Small intestine (tissue), 7 donors: Measurements from ENCODE around the gene IPO4. TPM values are rescaled to one million over a fixed set of nuclear protein-coding genes. Genes with fewer than 3 reads are reported as not detected.

ENCODE experiments used
- DNase-seq, 2 donors: peaks; one replicate each; pipeline versions ENCODE4 v3.0.0 to v3.0.0-alpha.2; 2013
- FAIRE-seq: peaks from 2 replicates; lab custom pipeline; 2012; peaks lifted over from hg19 to GRCh38; lab: Jason Lieb, UNC
- H3K27ac ChIP-seq, 3 donors: one replicate each; pipeline ENCODE4 v1.5.1; 2013; ENCODE audit warnings: low read length in 2 of 3, mild to moderate bottlenecking in 2 of 3, control low read depth in 1 of 3, inconsistent platforms in 1 of 3, low read depth in 1 of 3, moderate library complexity in 1 of 3
- H3K27me3 ChIP-seq, 3 donors: one replicate each; pipeline ENCODE4 v1.6.1; 2013; ENCODE audit warnings: low read length in 3 of 3, inconsistent platforms in 1 of 3; ENCODE audit not compliant: control insufficient read depth in 3 of 3, insufficient read depth in 3 of 3
- H3K36me3 ChIP-seq, 3 donors: one replicate each; pipeline ENCODE4 v1.6.1; 2013; ENCODE audit warnings: low read length in 3 of 3, inconsistent platforms in 1 of 3, low read depth in 1 of 3, mild to moderate bottlenecking in 1 of 3, moderate library complexity in 1 of 3; ENCODE audit not compliant: control insufficient read depth in 3 of 3, insufficient read depth in 2 of 3
- H3K4me1 ChIP-seq, 3 donors: one replicate each; pipeline ENCODE4 v1.6.1; 2013; ENCODE audit warnings: low read length in 2 of 3, inconsistent platforms in 1 of 3, low read depth in 1 of 3, mild to moderate bottlenecking in 1 of 3, moderate library complexity in 1 of 3; ENCODE audit not compliant: control insufficient read depth in 3 of 3, insufficient read depth in 2 of 3
- H3K4me3 ChIP-seq, 3 donors: one replicate each; pipeline ENCODE4 v1.5.1; 2013; ENCODE audit warnings: low read length in 3 of 3, control low read depth in 1 of 3, inconsistent platforms in 1 of 3, low read depth in 1 of 3, mild to moderate bottlenecking in 1 of 3, moderate library complexity in 1 of 3
- H3K9me3 ChIP-seq, 2 donors: one replicate each; pipeline ENCODE4 v1.6.1; 2013; ENCODE audit warnings: low read depth in 1 of 2, low read length in 1 of 2; ENCODE audit not compliant: control insufficient read depth in 2 of 2, insufficient read depth in 1 of 2
- WGBS, 3 donors: extraction: QIAGEN DNeasy Blood & Tissue Kit; methylation state at CpG; one replicate each; pipeline ENCODE4 v1.1.7; 2013; 5-methylcytosine and 5-hydroxymethylcytosine counted together
- polyA plus RNA-seq, 4 donors: library from polyadenylated mRNA; stranded (reverse) in 3 of 4; unstranded in 1 of 4; fragments of 200-250 nt in 3 of 4; fragments of 120-200 nt in 1 of 4; gene quantifications; one replicate each; pipeline versions ENCODE4 v1.2.1 to v1.2.3, GENCODE V29; 2013
- donor health status: healthy with polysubstance abuse.
- donor health status: control.
- donor health status: control.
- donor health status: Bipolar disorder and iron deficiency.
- donor health status: healthy.

Gene IPO4
- polyA plus RNA-seq, 4 donors = 3.2 to 24.4 (median 12.5) TPM

DNA sequence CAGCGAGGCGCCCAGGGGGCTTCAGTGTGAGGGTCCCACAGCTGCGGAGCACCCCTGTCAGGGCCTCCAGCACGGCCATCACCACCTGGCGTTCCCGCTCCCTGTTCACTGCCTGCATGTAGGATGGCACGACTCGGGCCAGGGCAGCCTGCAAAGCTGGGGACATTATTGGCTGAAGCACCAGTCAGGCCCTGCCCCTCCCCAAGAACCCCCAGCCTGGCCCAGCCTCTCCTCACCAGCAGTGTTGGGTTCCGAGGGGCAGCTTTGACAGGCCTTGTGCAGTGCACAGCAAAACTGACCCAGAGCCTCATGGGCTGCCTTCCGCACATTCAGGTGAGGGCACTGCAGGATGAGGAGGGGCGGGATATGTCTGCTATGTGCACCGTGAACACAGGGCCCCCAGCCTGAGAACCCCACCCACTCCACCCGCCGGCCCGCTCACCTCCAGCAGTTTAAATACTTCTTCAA, 5.6 kb downstream of the IPO4 start:
- Histone ChIP-seq H3K9me3 (no peaks in the 10 kb centered on the region), H3K36me3 (peaks cover 9 to 97% (median 13%) of the 10 kb centered on the region in 3 donors), H3K4me1 (peaks cover 0 to 57% (median 2%) of the 10 kb centered on the region in 3 donors), H3K4me3 (no peak overlapping the region), H3K27me3 (no peaks in the 10 kb centered on the region), H3K27ac (no peak overlapping the region)
- 92 to 96% (median 94%) methylated on average over 15 of the region's 15 CpGs for WGBS, 3 donors
- no peak for FAIRE-seq
- DNase-seq = no peak

DNA sequence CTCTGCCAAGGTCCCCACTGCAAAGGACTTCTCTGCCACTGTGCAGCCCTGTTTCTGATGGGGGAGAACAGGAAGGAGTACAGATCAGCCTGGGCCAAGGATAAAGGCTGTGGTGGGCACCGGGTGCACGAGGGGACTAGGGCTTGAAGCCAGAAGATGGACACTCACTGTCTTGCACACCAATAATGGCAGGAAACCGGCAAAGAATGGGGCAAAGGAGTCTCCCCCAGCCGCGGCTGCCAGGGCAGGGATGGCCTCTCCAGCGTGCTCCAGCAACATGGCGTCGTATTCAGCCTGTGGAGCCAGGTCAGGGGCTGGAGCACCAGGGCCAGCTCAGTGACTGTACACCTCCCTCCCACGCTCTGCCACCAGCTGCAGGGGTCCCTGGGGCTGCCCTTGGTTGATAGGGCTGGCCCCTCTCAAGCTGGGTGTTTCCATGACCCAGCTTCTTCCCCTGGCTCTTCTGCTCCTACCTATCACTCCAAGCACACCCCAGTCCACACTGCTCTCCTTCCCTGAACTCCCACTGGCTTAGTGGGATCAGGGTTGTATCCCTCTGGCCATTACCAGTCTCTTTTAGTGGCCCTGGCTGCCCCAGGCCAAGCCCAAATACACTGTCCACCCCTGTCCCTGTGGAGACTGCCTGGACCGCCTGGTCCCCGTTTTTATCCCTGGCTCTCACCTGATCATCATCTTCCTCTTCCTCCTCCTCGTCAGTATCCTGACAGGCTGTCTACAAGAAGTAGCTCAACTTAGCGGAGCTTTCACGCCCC, 6.3 kb downstream of the IPO4 start:
- Histone ChIP-seq H3K27me3 (no peaks in the 10 kb centered on the region), H3K4me1 (peaks cover 0 to 57% (median 0%) of the 10 kb centered on the region in 3 donors), H3K4me3 (no peak overlapping the region), H3K36me3 (peaks cover 13 to 99% (median 20%) of the 10 kb centered on the region in 3 donors), H3K9me3 (no peaks in the 10 kb centered on the region), H3K27ac (no peak overlapping the region)
- 87 to 90% (median 90%) methylated on average over 13 to 14 of the region's 14 CpGs for WGBS, 3 donors
- no peak for FAIRE-seq
- no peak for DNase-seq

DNA sequence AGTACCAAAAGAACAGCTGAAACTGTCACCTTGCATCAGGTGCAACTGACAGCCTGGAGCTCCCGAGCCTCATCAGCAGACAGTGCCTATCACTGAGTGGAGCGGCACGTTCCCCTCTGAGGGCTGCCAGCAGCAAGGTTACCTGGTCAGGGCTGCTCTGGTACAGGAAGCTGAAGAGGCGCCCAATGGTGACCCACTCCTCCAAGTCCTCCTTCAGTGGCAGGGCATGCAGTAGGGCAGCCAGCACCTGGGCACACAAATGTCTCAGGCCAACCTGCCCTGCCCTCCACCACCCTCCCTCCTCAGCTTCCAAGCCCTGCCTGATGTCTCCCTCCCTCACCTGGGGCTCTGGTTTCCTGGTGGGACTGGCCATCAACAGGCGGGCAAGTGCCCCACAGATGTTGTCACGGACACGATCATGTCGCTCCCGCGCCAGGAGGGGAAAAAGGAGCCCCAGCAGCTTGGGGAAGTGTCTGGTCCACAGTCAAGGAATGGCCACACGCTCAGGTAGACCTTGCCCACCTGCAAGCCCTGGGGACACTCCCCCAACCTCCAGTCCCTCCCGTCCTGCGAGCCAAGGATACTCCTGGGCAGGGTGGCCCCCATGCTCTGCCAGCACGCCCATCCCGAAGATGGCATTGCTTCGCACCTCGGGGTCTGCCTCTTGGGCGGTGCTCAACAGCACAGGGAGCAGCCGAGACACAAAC, 7.1 kb downstream of the IPO4 start:
- no peak for DNase-seq
- peaks cover 18 to 99% (median 26%) of the 10 kb centered on the region in 3 donors for H3K36me3 ChIP-seq
- H3K4me3 ChIP-seq = no peak overlapping the region
- H3K9me3 ChIP-seq = no peaks in the 10 kb centered on the region
- no peaks in the 10 kb centered on the region for H3K27me3 ChIP-seq
- H3K4me1 ChIP-seq = peaks cover 0 to 64% (median 0%) of the 10 kb centered on the region in 3 donors
- 85 to 91% (median 89%) methylated on average over 19 of the region's 19 CpGs for WGBS, 3 donors
- H3K27ac ChIP-seq = peak overlapping the region in 1 of 3 donors; percentile 90
- FAIRE-seq = no peak

DNA sequence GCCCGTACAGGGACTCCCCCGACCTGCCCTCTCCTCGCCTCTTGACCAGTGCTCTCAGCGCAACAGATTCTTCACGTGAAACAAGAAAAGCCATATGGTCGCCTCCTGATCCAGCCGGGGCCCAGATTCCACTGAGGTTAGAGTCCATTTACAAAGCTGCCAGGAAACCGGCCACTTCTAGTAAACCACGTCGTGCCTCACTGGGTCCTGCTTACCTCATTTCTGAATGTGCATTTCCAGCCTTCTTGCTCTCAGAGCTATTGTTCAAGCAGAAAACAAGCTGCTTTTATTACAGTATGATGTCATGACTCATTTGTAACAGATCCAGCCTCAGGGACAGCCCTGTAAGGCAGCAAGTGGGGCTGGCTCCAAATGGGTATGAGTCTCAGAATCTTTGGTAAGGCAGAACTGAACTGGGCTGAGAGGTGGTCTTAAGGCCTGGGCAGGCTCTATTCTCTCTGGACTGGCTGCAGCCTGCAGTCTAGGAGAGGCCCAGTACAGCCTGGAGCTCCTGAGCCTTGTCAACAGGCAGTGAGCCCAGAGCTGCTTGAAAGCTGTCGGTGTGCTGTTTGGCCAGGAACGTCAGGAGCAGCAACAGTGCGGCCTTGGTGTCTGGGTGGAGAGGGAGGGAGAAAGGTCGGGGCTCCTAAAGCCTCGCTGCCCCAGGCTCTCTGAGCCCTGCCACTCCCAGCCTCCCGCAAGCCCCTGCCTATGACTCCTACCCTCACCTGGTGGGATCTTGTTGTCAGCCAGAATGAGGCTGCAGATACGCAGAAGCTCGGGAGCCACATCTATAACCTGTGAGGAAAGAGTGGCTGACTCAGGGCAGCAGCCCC, 8.4 kb downstream of the IPO4 start:
- Histone ChIP-seq H3K4me3 (no peak overlapping the region), H3K27ac (peak overlapping the region in 2 of 3 donors; percentile 30 to 90), H3K4me1 (peaks cover 0 to 69% (median 0%) of the 10 kb centered on the region in 3 donors), H3K27me3 (no peaks in the 10 kb centered on the region), H3K9me3 (no peaks in the 10 kb centered on the region), H3K36me3 (peaks cover 18 to 99% (median 26%) of the 10 kb centered on the region in 3 donors)
- DNase-seq (peak in 1 of 2 donors; percentile 83), FAIRE-seq (no peak)
- 55 to 69% (median 67%) methylated on average over 16 to 18 of the region's 18 CpGs for WGBS, 3 donors

DNA sequence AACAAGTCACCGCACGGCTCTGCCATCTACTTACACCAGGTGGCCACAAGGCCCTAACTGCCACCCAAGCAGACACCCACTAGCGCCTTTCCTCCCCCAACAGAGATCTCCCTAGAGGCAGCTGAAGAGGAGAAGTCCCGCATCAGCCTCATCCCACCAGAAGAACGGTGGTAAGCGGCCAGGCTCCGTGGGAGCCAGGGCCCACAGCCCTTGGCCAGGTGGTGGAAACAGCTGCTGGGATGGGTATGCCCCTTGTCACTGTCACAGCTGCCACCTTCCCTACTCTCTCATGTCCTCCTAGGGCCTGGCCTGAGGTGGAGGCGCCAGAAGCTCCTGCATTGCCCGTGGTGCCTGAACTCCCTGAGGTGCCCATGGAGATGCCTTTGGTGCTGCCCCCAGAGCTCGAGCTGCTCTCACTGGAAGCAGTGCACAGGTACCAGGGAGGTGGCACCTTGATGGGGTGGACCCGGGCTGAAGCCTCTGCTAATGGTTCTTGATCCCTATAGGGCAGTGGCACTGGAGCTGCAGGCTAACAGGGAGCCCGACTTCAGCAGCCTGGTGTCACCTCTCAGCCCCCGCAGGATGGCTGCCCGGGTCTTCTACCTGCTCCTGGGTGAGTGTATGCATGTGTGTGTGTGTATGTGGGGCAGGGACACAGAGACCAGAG, 9.2 kb downstream of the IPO4 start:
- Histone ChIP-seq H3K36me3 (peaks cover 18 to 97% (median 26%) of the 10 kb centered on the region in 3 donors), H3K9me3 (no peaks in the 10 kb centered on the region), H3K27me3 (no peaks in the 10 kb centered on the region), H3K4me3 (no peak overlapping the region), H3K27ac (peak overlapping the region in 1 of 3 donors; percentile 90), H3K4me1 (peaks cover 0 to 69% (median 0%) of the 10 kb centered on the region in 3 donors)
- FAIRE-seq (no peak), DNase-seq (no peak)
- 80 to 86% (median 83%) methylated on average over 14 of the region's 14 CpGs for WGBS, 3 donors

DNA sequence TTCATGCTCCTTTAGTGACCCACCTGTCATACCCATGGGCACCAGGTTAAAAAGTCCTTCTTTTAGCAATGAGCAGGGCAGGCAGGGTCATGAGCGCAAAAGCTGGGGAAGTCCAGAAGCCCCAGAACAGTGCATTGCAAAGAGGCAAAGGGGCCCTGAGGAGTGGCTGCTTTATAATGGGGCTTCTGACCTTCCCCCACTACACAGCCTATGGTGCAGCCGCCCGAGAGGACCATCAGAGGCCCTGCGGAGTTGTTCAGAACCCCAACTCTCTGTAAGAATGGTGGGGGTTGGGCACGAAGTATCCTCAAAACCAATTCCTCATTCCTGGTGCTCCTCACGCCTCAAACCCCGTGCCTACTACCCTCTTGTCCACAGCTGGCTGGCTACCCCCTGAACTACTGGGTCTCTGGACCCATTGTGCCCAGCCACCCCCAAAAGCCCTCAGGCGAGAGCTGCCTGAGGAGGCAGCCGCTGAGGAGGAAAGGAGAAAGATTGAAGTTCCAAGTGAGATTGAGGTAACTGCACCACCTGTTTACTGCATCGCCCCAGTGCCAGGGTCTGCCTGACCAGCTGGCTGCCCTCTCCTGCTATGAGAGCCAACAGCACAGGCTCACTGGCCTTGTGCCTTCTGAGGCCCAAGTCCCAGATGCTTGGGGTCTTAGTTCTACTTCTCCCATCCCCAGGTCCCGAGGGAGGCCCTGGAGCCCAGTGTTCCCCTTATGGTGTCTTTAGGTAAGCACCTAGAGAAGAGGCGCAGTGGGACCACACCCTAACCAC, 10.0 kb downstream of the IPO4 start:
- peaks cover 18 to 97% (median 23%) of the 10 kb centered on the region in 3 donors for H3K36me3 ChIP-seq
- FAIRE-seq = no peak
- WGBS, 3 donors = 94 to 96% (median 94%) methylated on average over 12 of the region's 12 CpGs
- H3K4me1 ChIP-seq = peaks cover 0 to 68% (median 0%) of the 10 kb centered on the region in 3 donors
- peak overlapping the region in 1 of 3 donors; percentile 90 for H3K27ac ChIP-seq
- H3K27me3 ChIP-seq = no peaks in the 10 kb centered on the region
- DNase-seq = no peak
- H3K9me3 ChIP-seq = no peaks in the 10 kb centered on the region
- H3K4me3 ChIP-seq = no peak overlapping the region

DNA sequence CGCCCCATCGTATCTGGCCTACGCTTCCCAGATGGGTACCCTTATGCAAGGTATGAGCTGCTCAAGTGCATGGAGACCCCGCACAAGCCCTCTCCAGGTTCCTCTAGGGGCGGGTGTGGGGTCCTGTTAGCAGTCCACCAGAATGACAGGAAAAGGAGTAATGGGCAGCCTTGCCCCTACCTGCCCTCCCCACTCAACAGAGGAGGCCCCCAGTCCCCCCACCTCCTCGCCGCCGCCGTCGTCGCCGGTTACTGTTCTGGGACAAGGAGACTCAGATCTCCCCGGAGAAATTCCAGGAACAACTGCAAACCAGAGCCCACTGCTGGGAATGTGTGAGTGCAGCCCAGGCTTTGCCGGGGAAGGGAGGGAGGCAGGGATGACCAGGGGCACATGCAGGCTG, 10.7 kb downstream of the IPO4 start:
- Histone ChIP-seq H3K4me3 (no peak overlapping the region), H3K27me3 (no peaks in the 10 kb centered on the region), H3K9me3 (no peaks in the 10 kb centered on the region), H3K27ac (no peak overlapping the region), H3K36me3 (peaks cover 20 to 97% (median 20%) of the 10 kb centered on the region in 3 donors), H3K4me1 (peaks cover 0 to 74% (median 0%) of the 10 kb centered on the region in 3 donors)
- WGBS, 3 donors = 93 to 98% (median 94%) methylated on average over 14 of the region's 14 CpGs
- no peak for FAIRE-seq
- DNase-seq = no peak
